Skeletal muscle satellite cell (primary cell): ENCODE results near the gene EED.
"Not testable (repeated sequence)": the region's sequence is repeated elsewhere in the genome, so short reads cannot be mapped to it uniquely, and the experiment has no call there.

Source experiments
- H3K27me3 ChIP-seq: 2 replicates; pipeline ENCODE4 v1.7.0; 2013; ENCODE audit warnings: low read length; ENCODE audit not compliant: control insufficient read depth, insufficient read depth
- H3K36me3 ChIP-seq: 2 replicates; pipeline ENCODE4 v1.7.0; 2013; ENCODE audit warnings: mild to moderate bottlenecking, control low read depth, low read length; ENCODE audit not compliant: insufficient read depth
- H3K4me1 ChIP-seq: 2 replicates; pipeline ENCODE4 v1.7.0; 2013; ENCODE audit warnings: low read length; ENCODE audit not compliant: control insufficient read depth, insufficient read depth
- H3K4me2 ChIP-seq: 2 replicates; pipeline ENCODE4 v1.7.0; 2013; ENCODE audit warnings: mild to moderate bottlenecking, low read length
- H3K4me3 ChIP-seq: 2 replicates; pipeline ENCODE4 v1.7.0; 2013; ENCODE audit warnings: low read length
- H3K9ac ChIP-seq: 2 replicates; pipeline ENCODE4 v1.7.0; 2013; ENCODE audit warnings: mild to moderate bottlenecking, low read depth, low read length, moderate library complexity
- H3K9me3 ChIP-seq: replicated peaks from 2 replicates; pipeline ENCODE4 v1.7.0; 2013; ENCODE audit warnings: mild to moderate bottlenecking, control low read depth, low read length

The EED gene

GRCh38 chr11:86219311-86220193, 25.0 kb upstream of the EED start:
- Histone ChIP-seq H3K4me3 (no peak overlapping the region), H3K9me3 (no peaks in the 10 kb centered on the region), H3K9ac (no peak overlapping the region), H3K27me3 (peaks cover 2% of the 10 kb centered on the region), H3K36me3 (no peaks in the 10 kb centered on the region), H3K4me2 (no peak overlapping the region), H3K4me1 (peaks cover 7% of the 10 kb centered on the region)

- H3K27me3 ChIP-seq = peaks cover 2% of the 10 kb centered on the region
- H3K9ac ChIP-seq = no peak overlapping the region
- no peak overlapping the region for H3K4me2 ChIP-seq
- no peak overlapping the region for H3K4me3 ChIP-seq
- H3K9me3 ChIP-seq = no peaks in the 10 kb centered on the region
- H3K36me3 ChIP-seq = no peaks in the 10 kb centered on the region
- H3K4me1 ChIP-seq = peaks cover 7% of the 10 kb centered on the region
These were observed 23.9 kb upstream of the EED start for GRCh38 chr11:86220653-86221052.

GRCh38 chr11:86222081-86222480, 22.5 kb upstream of the EED start:
- H3K4me3 ChIP-seq = no peak overlapping the region
- H3K36me3 ChIP-seq = no peaks in the 10 kb centered on the region
- H3K9me3 ChIP-seq = no peaks in the 10 kb centered on the region
- H3K27me3 ChIP-seq = peaks cover 2% of the 10 kb centered on the region
- H3K4me1 ChIP-seq = peaks cover 7% of the 10 kb centered on the region
- no peak overlapping the region for H3K4me2 ChIP-seq
- H3K9ac ChIP-seq = no peak overlapping the region

GRCh38 chr11:86224575-86224974, 20.0 kb upstream of the EED start:
- not testable (repeated sequence) for H3K9me3 ChIP-seq, H3K9ac ChIP-seq, H3K4me3 ChIP-seq, H3K27me3 ChIP-seq, H3K4me1 ChIP-seq, H3K4me2 ChIP-seq, H3K36me3 ChIP-seq

- not testable (repeated sequence) for H3K9me3 ChIP-seq, H3K4me1 ChIP-seq, H3K4me3 ChIP-seq, H3K27me3 ChIP-seq, H3K9ac ChIP-seq, H3K4me2 ChIP-seq, H3K36me3 ChIP-seq
These were observed 19.2 kb upstream of the EED start for GRCh38 chr11:86225344-86225743.

- Histone ChIP-seq H3K27me3 (no peaks in the 10 kb centered on the region), H3K36me3 (no peaks in the 10 kb centered on the region), H3K4me1 (peaks cover 11% of the 10 kb centered on the region), H3K4me3 (no peak overlapping the region), H3K9ac (no peak overlapping the region), H3K4me2 (no peak overlapping the region), H3K9me3 (no peaks in the 10 kb centered on the region)
These were observed 16.1 kb upstream of the EED start for GRCh38 chr11:86228269-86229038.

GRCh38 chr11:86229039-86229330, 15.6 kb upstream of the EED start:
- H3K36me3 ChIP-seq, H3K27me3 ChIP-seq, H3K9ac ChIP-seq, H3K9me3 ChIP-seq, H3K4me3 ChIP-seq, H3K4me2 ChIP-seq: not testable (repeated sequence)
- H3K4me1 ChIP-seq = peaks cover 11% of the 10 kb centered on the region

- no peaks in the 10 kb centered on the region for H3K9me3 ChIP-seq
- H3K36me3 ChIP-seq = no peaks in the 10 kb centered on the region
- H3K9ac ChIP-seq = no peak overlapping the region
- H3K27me3 ChIP-seq = no peaks in the 10 kb centered on the region
- H3K4me2 ChIP-seq = no peak overlapping the region
- no peak overlapping the region for H3K4me3 ChIP-seq
- H3K4me1 ChIP-seq = peaks cover 11% of the 10 kb centered on the region
These were observed 14.3 kb upstream of the EED start for GRCh38 chr11:86230179-86230804.

- Histone ChIP-seq H3K36me3 (no peaks in the 10 kb centered on the region), H3K9ac (no peak overlapping the region), H3K4me3 (no peak overlapping the region), H3K4me2 (no peak overlapping the region), H3K27me3 (no peaks in the 10 kb centered on the region), H3K4me1 (peaks cover 11% of the 10 kb centered on the region), H3K9me3 (no peaks in the 10 kb centered on the region)
These were observed 13.6 kb upstream of the EED start for GRCh38 chr11:86230921-86231434.

GRCh38 chr11:86232556-86232955, 12.0 kb upstream of the EED start:
- H3K4me3 ChIP-seq = no peak overlapping the region
- no peaks in the 10 kb centered on the region for H3K27me3 ChIP-seq

GRCh38 chr11:86234831-86235461, 9.6 kb upstream of the EED start:
- peaks cover 11% of the 10 kb centered on the region for H3K4me1 ChIP-seq
- H3K9ac ChIP-seq = no peak overlapping the region
- H3K4me3 ChIP-seq = no peak overlapping the region
- no peak overlapping the region for H3K4me2 ChIP-seq
- no peaks in the 10 kb centered on the region for H3K36me3 ChIP-seq
- H3K9me3 ChIP-seq = no peaks in the 10 kb centered on the region
- peaks cover 5% of the 10 kb centered on the region for H3K27me3 ChIP-seq

More at GRCh38 chr11:86232556-86232955, 12.0 kb upstream of the EED start:
- Histone ChIP-seq H3K4me1 (peaks cover 11% of the 10 kb centered on the region), H3K4me2 (no peak overlapping the region), H3K9me3 (no peaks in the 10 kb centered on the region), H3K36me3 (no peaks in the 10 kb centered on the region), H3K9ac (no peak overlapping the region)
